ENCODE results near the gene PPP6R2. TPM values are rescaled to one million over a fixed set of nuclear protein-coding genes. Genes with fewer than 3 reads are reported as not detected.

The PPP6R2 gene
- polyA plus RNA-seq, 1 donor (not counting 4 experiments of a cell fraction or from before 2014, with no cell fraction given) = 19.8 TPM

- Histone ChIP-seq H3K4me1 (ENCODE audit: control insufficient read depth, extremely low read depth, insufficient read depth, low read length) (peaks cover 4% of the 10 kb centered on the region), H3K4me3 (ENCODE audit: control insufficient read depth in 2 of 3, extremely low read depth in 1 of 3, insufficient read depth in 2 of 3, low read depth in 1 of 3, low read length in 3 of 3) (no peak overlapping the region), H3K9me1 (ENCODE audit: control insufficient read depth, extremely low read depth, insufficient read depth, low read length) (no peaks in the 10 kb centered on the region), H3K9ac (ENCODE audit: control insufficient read depth, extremely low read depth, insufficient read depth, low read length) (no peak overlapping the region), H4K20me1 (ENCODE audit: control insufficient read depth, extremely low read depth, insufficient read depth, low read length) (no peaks in the 10 kb centered on the region), H3K79me2 (ENCODE audit: control insufficient read depth, insufficient read depth, low read length) (no peaks in the 10 kb centered on the region), H3K27me3 (ENCODE audit: control insufficient read depth, extremely low read depth, insufficient read depth, low read length) (peaks cover 13% of the 10 kb centered on the region), H3K27ac (ENCODE audit: control insufficient read depth, insufficient read depth, low read length) (no peak overlapping the region), H3K9me3 (ENCODE audit: control insufficient read depth, low read depth, low read length) (no peaks in the 10 kb centered on the region), H2AFZ (ENCODE audit: control insufficient read depth, low read length) (no peak overlapping the region), H3K4me2 (ENCODE audit: control insufficient read depth, extremely low read depth, insufficient read depth, low read depth, low read length) (no peak overlapping the region), H3K36me3 (ENCODE audit: control insufficient read depth in 2 of 2, extremely low read depth in 1 of 2, insufficient read depth in 2 of 2, low read length in 2 of 2) (no peaks in the 10 kb centered on the region)
- TF ChIP-seq CTCF (optimal IDR thresholded peaks at IDR 0.05 in 1 of 3, IDR thresholded peaks at IDR 0.05 in 1 of 3, conservative IDR thresholded peaks at IDR 0.05 in 1 of 3; ENCODE audit: extremely low read depth in 1 of 3, insufficient read depth in 2 of 3, low read length in 3 of 3) (no peak), EZH2 (IDR thresholded peaks at IDR 0.05; ENCODE audit: low read length) (no peak)
- dilution Hi-C loops (cut with MboI; ENCODE audit: extremely low pct_ligation_motif_present, low sequenced_read_pairs) = no loop called here
- no peak for DNase-seq (ENCODE audit: low read depth, low spot score)
- FAIRE-seq = no peak
Measured at GRCh38 chr22:50313021-50313420, 30.1 kb upstream of the PPP6R2 start.

GRCh38 chr22:50313600-50313999 lies 29.5 kb upstream of the PPP6R2 start:
- DNase-seq (ENCODE audit: low read depth, low spot score) = no peak
- TF ChIP-seq CTCF (optimal IDR thresholded peaks at IDR 0.05 in 1 of 3, IDR thresholded peaks at IDR 0.05 in 1 of 3, conservative IDR thresholded peaks at IDR 0.05 in 1 of 3; ENCODE audit: extremely low read depth in 1 of 3, insufficient read depth in 2 of 3, low read length in 3 of 3) = no peak
- no peak for TF ChIP-seq EZH2 (IDR thresholded peaks at IDR 0.05; ENCODE audit: low read length)
- H2AFZ ChIP-seq (ENCODE audit: control insufficient read depth, low read length) = no peak overlapping the region
- H4K20me1 ChIP-seq (ENCODE audit: control insufficient read depth, extremely low read depth, insufficient read depth, low read length) = no peaks in the 10 kb centered on the region
- H3K79me2 ChIP-seq (ENCODE audit: control insufficient read depth, insufficient read depth, low read length) = no peaks in the 10 kb centered on the region
- H3K9me3 ChIP-seq (ENCODE audit: control insufficient read depth, low read depth, low read length) = no peaks in the 10 kb centered on the region
- H3K4me2 ChIP-seq (ENCODE audit: control insufficient read depth, extremely low read depth, insufficient read depth, low read depth, low read length) = no peak overlapping the region
- H3K4me1 ChIP-seq (ENCODE audit: control insufficient read depth, extremely low read depth, insufficient read depth, low read length) = peaks cover 4% of the 10 kb centered on the region
- no peak overlapping the region for H3K4me3 ChIP-seq (ENCODE audit: control insufficient read depth in 2 of 3, extremely low read depth in 1 of 3, insufficient read depth in 2 of 3, low read depth in 1 of 3, low read length in 3 of 3)
- H3K9ac ChIP-seq (ENCODE audit: control insufficient read depth, extremely low read depth, insufficient read depth, low read length) = no peak overlapping the region
- dilution Hi-C loops (cut with MboI; ENCODE audit: extremely low pct_ligation_motif_present, low sequenced_read_pairs) = no loop called here
- H3K36me3 ChIP-seq (ENCODE audit: control insufficient read depth in 2 of 2, extremely low read depth in 1 of 2, insufficient read depth in 2 of 2, low read length in 2 of 2) = no peaks in the 10 kb centered on the region
- no peak for FAIRE-seq
- peaks cover 16% of the 10 kb centered on the region for H3K27me3 ChIP-seq (ENCODE audit: control insufficient read depth, extremely low read depth, insufficient read depth, low read length)
- no peak overlapping the region for H3K27ac ChIP-seq (ENCODE audit: control insufficient read depth, insufficient read depth, low read length)
- no peaks in the 10 kb centered on the region for H3K9me1 ChIP-seq (ENCODE audit: control insufficient read depth, extremely low read depth, insufficient read depth, low read length)

Measured in keratinocyte (primary cell).